GM06990 (cell line): ENCODE results near the gene INPP1.

ENCODE experiments used
- DNase-seq: peaks from one replicate; pipeline ENCODE4 v3.0.0-alpha.2; 2011; ENCODE audit not compliant: insufficient read length; ENCODE audit errors: extremely low read depth
- H3K27me3 ChIP-seq: replicated peaks from 2 replicates; pipeline ENCODE4 v1.6.0; 2011; ENCODE audit warnings: low read length; ENCODE audit not compliant: control insufficient read depth, insufficient read depth
- H3K36me3 ChIP-seq: 2 replicates; pipeline ENCODE4 v1.5.1; 2011; ENCODE audit warnings: low read length; ENCODE audit not compliant: control insufficient read depth, insufficient read depth
- H3K4me3 ChIP-seq: replicated peaks from 2 replicates; pipeline ENCODE4 v1.5.1; 2011; ENCODE audit warnings: low read depth, mild to moderate bottlenecking, control low read depth, low read length
- CTCF ChIP-seq: IDR thresholded peaks from 2 replicates; pipeline ENCODE4 v1.5.1; 2011; ENCODE audit warnings: low read length, control low read depth, mild to moderate bottlenecking, inconsistent platforms; ENCODE audit not compliant: insufficient read depth, poor library complexity, severe bottlenecking

The INPP1 gene

GRCh38 chr2:190420801-190421200, 77.4 kb downstream of the INPP1 start:
- H3K4me3 ChIP-seq, result no peak overlapping the region
- no peaks in the 10 kb centered on the region for H3K27me3 ChIP-seq
- no peak for TF ChIP-seq CTCF
- no peak for DNase-seq
- H3K36me3 ChIP-seq, result no peaks in the 10 kb centered on the region
